ENCODE measurements around the gene GPX4. TPM values are rescaled to one million over a fixed set of nuclear protein-coding genes. Genes with fewer than 3 reads are reported as not detected.

Gene GPX4
- total and polyA plus RNA-seq, 3 donors from 2014 or later, result 1,153 to 1,893 (median 1,773) TPM

GRCh38 chr19:1118999-1119398 is 15.2 kb downstream of the GPX4 start:
- H3K36me3 ChIP-seq (ENCODE audit: low read depth, missing control alignments), result peaks cover 4% of the 10 kb centered on the region
- WGBS, 2 donors, result 93 to 97% methylated on average over 11 to 34 of the region's 34 CpGs

GRCh38 chr19:1119475-1120217 is 15.9 kb downstream of the GPX4 start:
- Histone ChIP-seq H3K27me3 (no peaks in the 10 kb centered on the region), H3K36me3 (ENCODE audit: low read depth, missing control alignments) (peaks cover 4% of the 10 kb centered on the region), H3K4me1 (no peaks in the 10 kb centered on the region), H3K27ac (no peak overlapping the region), H3K4me3 (no peak overlapping the region), H3K9me3 (no peaks in the 10 kb centered on the region)
- no peak for DNase-seq
- WGBS, 2 donors, result 93 to 94% methylated on average over 35 to 50 of the region's 50 CpGs
- TF ChIP-seq POLR2A (IDR thresholded peaks at IDR 0.05) (no peak), CTCF (IDR thresholded peaks at IDR 0.05) (no peak)
- intact Hi-C loops (cut with DNase I; ENCODE audit: low total_unique reads), result no loop called here

More at GRCh38 chr19:1118999-1119398, 15.2 kb downstream of the GPX4 start:
- no peak overlapping the region for H3K27ac ChIP-seq
- TF ChIP-seq POLR2A (IDR thresholded peaks at IDR 0.05) (no peak), CTCF (IDR thresholded peaks at IDR 0.05) (no peak)
- H3K4me1 ChIP-seq, result no peaks in the 10 kb centered on the region
- H3K4me3 ChIP-seq, result no peak overlapping the region
- H3K27me3 ChIP-seq, result no peaks in the 10 kb centered on the region
- no peak for DNase-seq
- intact Hi-C loops (cut with DNase I; ENCODE audit: low total_unique reads), result no loop called here
- no peaks in the 10 kb centered on the region for H3K9me3 ChIP-seq

- no peak overlapping the region for H3K27ac ChIP-seq
- TF ChIP-seq POLR2A (IDR thresholded peaks at IDR 0.05), result no peak
- no peak for TF ChIP-seq CTCF (IDR thresholded peaks at IDR 0.05)
- no peaks in the 10 kb centered on the region for H3K9me3 ChIP-seq
- no peak overlapping the region for H3K4me3 ChIP-seq
- WGBS, 2 donors, result 87 to 88% methylated on average over 10 of the region's 10 CpGs
- intact Hi-C loops (cut with DNase I; ENCODE audit: low total_unique reads), result no loop called here
- no peak for DNase-seq
- H3K4me1 ChIP-seq, result no peaks in the 10 kb centered on the region
- H3K27me3 ChIP-seq, result no peaks in the 10 kb centered on the region
- peaks cover 4% of the 10 kb centered on the region for H3K36me3 ChIP-seq (ENCODE audit: low read depth, missing control alignments)
These were observed 17.6 kb downstream of the GPX4 start for GRCh38 chr19:1121395-1121794.

- intact Hi-C loops (cut with DNase I; ENCODE audit: low total_unique reads), result no loop called here
- peaks cover 4% of the 10 kb centered on the region for H3K36me3 ChIP-seq (ENCODE audit: low read depth, missing control alignments)
- no peak for DNase-seq
These were observed 18.5 kb downstream of the GPX4 start for GRCh38 chr19:1122021-1122971.

More at GRCh38 chr19:1122021-1122971, 18.5 kb downstream of the GPX4 start:
- Histone ChIP-seq H3K4me1 (no peaks in the 10 kb centered on the region), H3K27ac (no peak overlapping the region), H3K4me3 (no peak overlapping the region), H3K9me3 (no peaks in the 10 kb centered on the region), H3K27me3 (no peaks in the 10 kb centered on the region)
- TF ChIP-seq POLR2A (IDR thresholded peaks at IDR 0.05) (no peak), CTCF (IDR thresholded peaks at IDR 0.05) (no peak)
- 94 to 96% methylated on average over 36 to 48 of the region's 63 CpGs for WGBS, 2 donors

Data from testis (tissue), 3 donors.